HG02588 (cell line): ENCODE data around the gene WNT6.

Experiments used
- ATAC-seq: cut with Tn5 transposase; IDR thresholded peaks from one replicate; pipeline ENCODE4 v1.9.1; 2021; ENCODE audit warnings: mild to moderate bottlenecking, moderate library complexity; ENCODE audit not compliant: unreplicated experiment

Gene WNT6

GRCh38 chr2:218856896-218857243 is 2.7 kb upstream of the WNT6 start:
- no peak for ATAC-seq

GRCh38 chr2:218857371-218858137 is 2.1 kb upstream of the WNT6 start:
- ATAC-seq = no peak

- ATAC-seq = no peak
Measured at GRCh38 chr2:218858138-218858445, 1.5 kb upstream of the WNT6 start.

- no peak for ATAC-seq
Measured at GRCh38 chr2:218858671-218859555, 692 bp upstream of the WNT6 start.

- ATAC-seq = no peak
Measured at GRCh38 chr2:218859988-218860831, 605 bp downstream of the WNT6 start.

GRCh38 chr2:218860950-218861381 is 1.4 kb downstream of the WNT6 start:
- no peak for ATAC-seq

- no peak for ATAC-seq
Measured at GRCh38 chr2:218861645-218862318, 2.2 kb downstream of the WNT6 start.

- ATAC-seq = no peak
Measured at GRCh38 chr2:218863021-218863520, 3.5 kb downstream of the WNT6 start.

GRCh38 chr2:218865396-218865795 is 5.8 kb downstream of the WNT6 start:
- no peak for ATAC-seq

- no peak for ATAC-seq
Measured at GRCh38 chr2:218865999-218866398, 6.4 kb downstream of the WNT6 start.

- ATAC-seq = no peak
Measured at GRCh38 chr2:218867900-218868299, 8.3 kb downstream of the WNT6 start.

- ATAC-seq = no peak
Measured at GRCh38 chr2:218869064-218869463, 9.5 kb downstream of the WNT6 start.

- no peak for ATAC-seq
Measured at GRCh38 chr2:218870984-218871344, 11.4 kb downstream of the WNT6 start.

- ATAC-seq = no peak
Measured at GRCh38 chr2:218871345-218872302, 12.0 kb downstream of the WNT6 start.

GRCh38 chr2:218872645-218873358 is 13.2 kb downstream of the WNT6 start:
- ATAC-seq = no peak

GRCh38 chr2:218873359-218874194 is 14.0 kb downstream of the WNT6 start:
- no peak for ATAC-seq

- ATAC-seq = no peak
Measured at GRCh38 chr2:218875692-218876246, 16.2 kb downstream of the WNT6 start.
